Hepatocyte (in vitro differentiated cells): ENCODE data around the gene KNDC1.

Source experiments
- EZH2 ChIP-seq: fragments of 200-600 bp; sonication (generic); IDR thresholded peaks from 2 replicates; pipeline ENCODE4 v1.6.1; 2016; ENCODE audit warnings: antibody characterized with exemption, mild to moderate bottlenecking, borderline replicate concordance
- EZH2phosphoT487 ChIP-seq: fragments of 200-600 bp; sonication (generic); IDR thresholded peaks from one replicate; pipeline ENCODE4 v1.6.1; 2018; ENCODE audit warnings: antibody characterized with exemption, mild to moderate bottlenecking, low read depth, moderate library complexity; ENCODE audit not compliant: unreplicated experiment, severe bottlenecking
- TF ChIP-seq, protein P1 (sequence below): fragments of 200-600 bp; sonication (generic); IDR thresholded peaks from 2 replicates; pipeline ENCODE4 v1.5.1; 2016; ENCODE audit warnings: antibody characterized with exemption, mild to moderate bottlenecking; ENCODE audit not compliant: poor library complexity

- TF ChIP-seq EZH2phosphoT487 = no peak
- no peak for TF ChIP-seq EZH2
- TF ChIP-seq, protein P1, sequence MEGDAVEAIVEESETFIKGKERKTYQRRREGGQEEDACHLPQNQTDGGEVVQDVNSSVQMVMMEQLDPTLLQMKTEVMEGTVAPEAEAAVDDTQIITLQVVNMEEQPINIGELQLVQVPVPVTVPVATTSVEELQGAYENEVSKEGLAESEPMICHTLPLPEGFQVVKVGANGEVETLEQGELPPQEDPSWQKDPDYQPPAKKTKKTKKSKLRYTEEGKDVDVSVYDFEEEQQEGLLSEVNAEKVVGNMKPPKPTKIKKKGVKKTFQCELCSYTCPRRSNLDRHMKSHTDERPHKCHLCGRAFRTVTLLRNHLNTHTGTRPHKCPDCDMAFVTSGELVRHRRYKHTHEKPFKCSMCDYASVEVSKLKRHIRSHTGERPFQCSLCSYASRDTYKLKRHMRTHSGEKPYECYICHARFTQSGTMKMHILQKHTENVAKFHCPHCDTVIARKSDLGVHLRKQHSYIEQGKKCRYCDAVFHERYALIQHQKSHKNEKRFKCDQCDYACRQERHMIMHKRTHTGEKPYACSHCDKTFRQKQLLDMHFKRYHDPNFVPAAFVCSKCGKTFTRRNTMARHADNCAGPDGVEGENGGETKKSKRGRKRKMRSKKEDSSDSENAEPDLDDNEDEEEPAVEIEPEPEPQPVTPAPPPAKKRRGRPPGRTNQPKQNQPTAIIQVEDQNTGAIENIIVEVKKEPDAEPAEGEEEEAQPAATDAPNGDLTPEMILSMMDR = no peak
These were observed 27.3 kb downstream of the KNDC1 start for GRCh38 chr10:133187091-133187905.
